Coronary artery (tissue), 2 donors: ENCODE measurements around the gene PNPLA8.
"Not testable (repeated sequence)": the region's sequence is repeated elsewhere in the genome, so short reads cannot be mapped to it uniquely, and the experiment has no call there.

Source experiments
- DNase-seq: peaks from one replicate; pipeline ENCODE4 v3.0.0-alpha.2; 2017; ENCODE audit warnings: low spot score
- H3K27ac ChIP-seq, 2 donors: fragments of 200-600 bp; sonication (generic); one replicate each; pipeline ENCODE4 v1.5.1; 2016 to 2019
- H3K4me3 ChIP-seq: fragments of 200-600 bp; sonication (generic); 2 replicates; pipeline ENCODE4 v1.5.1; 2016; ENCODE audit warnings: mild to moderate bottlenecking, moderate library complexity
- TF ChIP-seq, protein P1 (sequence below): fragments of 200-600 bp; sonication (generic); IDR thresholded peaks from one replicate; pipeline ENCODE4 v1.5.1; 2019; ENCODE audit warnings: antibody characterized with exemption

The PNPLA8 gene

DNA sequence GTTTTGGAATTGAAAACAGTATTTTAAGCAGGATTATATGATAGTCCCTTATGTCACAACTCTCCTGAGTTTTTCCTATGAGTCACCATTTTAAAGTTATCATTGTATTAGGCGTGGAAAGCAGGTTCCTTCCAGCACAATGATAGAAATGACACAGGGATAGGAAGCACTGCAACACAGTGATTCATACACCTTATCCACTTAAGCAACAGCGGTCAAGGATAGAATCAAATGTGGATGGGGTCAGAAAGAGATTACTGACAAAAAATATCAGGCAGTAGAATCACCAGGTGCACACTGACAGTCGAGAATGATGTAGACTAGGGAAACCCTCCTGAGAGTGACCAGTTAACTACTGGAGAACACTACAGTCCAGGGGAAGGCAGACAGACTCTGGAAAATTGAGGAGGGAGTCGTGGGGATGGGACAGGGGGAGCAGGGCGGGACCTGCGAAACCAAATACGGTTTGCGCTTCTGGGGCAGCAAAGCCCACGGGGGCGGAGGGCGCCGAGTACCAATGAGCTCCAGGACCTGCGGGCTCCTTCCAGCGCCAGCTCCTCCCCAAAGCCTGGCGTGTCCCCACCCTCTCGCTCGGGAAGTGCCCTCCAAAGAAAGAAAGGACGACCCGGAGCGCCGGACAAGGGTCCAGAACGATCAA is 479 bp downstream of the PNPLA8 start:
- Histone ChIP-seq H3K27ac (peak overlapping the region; percentile 96 to 97), H3K4me3 (peak overlapping the region; percentile 75)
- DNase-seq = no peak
- TF ChIP-seq, protein P1, sequence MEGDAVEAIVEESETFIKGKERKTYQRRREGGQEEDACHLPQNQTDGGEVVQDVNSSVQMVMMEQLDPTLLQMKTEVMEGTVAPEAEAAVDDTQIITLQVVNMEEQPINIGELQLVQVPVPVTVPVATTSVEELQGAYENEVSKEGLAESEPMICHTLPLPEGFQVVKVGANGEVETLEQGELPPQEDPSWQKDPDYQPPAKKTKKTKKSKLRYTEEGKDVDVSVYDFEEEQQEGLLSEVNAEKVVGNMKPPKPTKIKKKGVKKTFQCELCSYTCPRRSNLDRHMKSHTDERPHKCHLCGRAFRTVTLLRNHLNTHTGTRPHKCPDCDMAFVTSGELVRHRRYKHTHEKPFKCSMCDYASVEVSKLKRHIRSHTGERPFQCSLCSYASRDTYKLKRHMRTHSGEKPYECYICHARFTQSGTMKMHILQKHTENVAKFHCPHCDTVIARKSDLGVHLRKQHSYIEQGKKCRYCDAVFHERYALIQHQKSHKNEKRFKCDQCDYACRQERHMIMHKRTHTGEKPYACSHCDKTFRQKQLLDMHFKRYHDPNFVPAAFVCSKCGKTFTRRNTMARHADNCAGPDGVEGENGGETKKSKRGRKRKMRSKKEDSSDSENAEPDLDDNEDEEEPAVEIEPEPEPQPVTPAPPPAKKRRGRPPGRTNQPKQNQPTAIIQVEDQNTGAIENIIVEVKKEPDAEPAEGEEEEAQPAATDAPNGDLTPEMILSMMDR = no peak

DNA sequence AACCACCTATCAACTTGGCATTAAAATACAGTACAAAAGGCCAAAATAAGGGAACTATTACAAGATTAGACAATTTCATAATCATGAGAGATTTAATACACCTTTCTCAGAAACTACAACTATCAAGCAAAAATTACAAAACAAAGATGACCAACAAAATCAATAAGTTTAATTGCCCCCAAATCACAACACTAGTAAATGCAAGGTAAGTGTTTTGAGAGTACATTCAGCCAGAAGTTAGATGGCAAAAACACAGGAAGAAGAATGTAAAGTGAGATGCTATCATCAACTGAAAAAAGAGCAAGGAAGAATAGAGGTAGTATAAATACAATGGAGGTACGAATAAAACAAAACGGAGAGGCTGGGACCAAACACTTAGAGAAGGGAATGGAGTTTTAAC is 3.2 kb downstream of the PNPLA8 start:
- no peak for DNase-seq
- TF ChIP-seq, protein P1 = no peak
- Histone ChIP-seq H3K4me3 (no peak overlapping the region), H3K27ac (no peak overlapping the region)

DNA sequence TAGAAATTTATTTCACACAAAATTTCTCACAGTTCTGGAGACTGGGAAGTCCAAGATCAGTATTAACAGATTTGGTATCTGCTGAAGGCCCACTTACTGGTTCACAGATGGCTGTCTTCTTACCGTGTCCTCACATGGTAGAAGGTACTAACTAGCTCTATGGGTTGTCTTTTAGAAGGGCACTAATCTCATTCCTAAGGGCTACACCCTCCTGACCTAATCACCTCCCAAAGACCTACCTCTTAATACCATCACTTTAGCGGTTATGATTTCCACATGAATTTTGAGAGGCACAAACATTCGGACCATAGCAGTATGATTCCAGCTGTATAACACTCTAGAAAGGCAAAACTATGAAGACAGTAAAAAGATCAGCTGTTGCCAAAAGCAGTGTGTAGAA is 8.0 kb downstream of the PNPLA8 start:
- H3K27ac ChIP-seq = no peak overlapping the region
- DNase-seq = no peak
- no peak overlapping the region for H3K4me3 ChIP-seq
- TF ChIP-seq, protein P1 = no peak

DNA sequence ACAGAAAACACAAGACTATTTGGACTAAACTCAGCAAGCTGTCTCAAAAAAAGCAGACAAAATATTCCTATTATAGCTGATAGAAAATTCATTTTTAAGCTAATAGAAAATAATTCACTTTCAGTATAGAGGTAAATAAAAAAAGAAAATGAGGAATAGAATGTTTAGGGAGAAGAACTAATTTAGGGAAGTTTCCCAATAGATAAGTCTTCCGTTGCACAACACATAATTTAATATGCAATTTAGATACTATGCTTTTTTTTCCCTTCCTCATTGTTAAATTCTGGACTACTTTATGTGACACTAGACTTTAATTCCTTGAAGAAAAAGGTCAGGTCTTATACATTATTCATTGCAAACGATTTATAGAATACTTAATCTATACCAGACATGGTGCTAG is 10.3 kb downstream of the PNPLA8 start:
- no peak overlapping the region for H3K4me3 ChIP-seq
- DNase-seq = no peak
- no peak overlapping the region for H3K27ac ChIP-seq
- TF ChIP-seq, protein P1 = no peak

DNA sequence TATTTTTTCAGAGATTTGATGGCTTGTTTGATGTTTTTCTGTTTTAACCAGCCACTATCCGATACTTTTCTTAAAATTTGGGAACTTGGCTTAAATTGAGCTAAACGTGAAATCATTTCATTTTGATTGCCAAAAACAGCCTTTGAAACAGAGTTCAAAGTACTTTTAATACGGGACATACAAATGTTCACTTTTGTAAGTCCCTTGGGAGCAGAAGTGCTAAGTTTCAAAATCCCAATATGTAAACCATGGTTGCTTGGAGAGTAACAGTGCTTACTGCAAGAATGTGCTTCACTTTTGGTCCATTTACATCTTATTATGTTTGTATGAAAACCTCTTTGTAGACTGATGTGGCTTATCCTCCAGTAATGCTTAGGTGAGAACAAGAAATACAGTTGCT is 10.9 kb downstream of the PNPLA8 start:
- Histone ChIP-seq H3K4me3 (no peak overlapping the region), H3K27ac (no peak overlapping the region)
- DNase-seq = no peak
- TF ChIP-seq, protein P1 = no peak

DNA sequence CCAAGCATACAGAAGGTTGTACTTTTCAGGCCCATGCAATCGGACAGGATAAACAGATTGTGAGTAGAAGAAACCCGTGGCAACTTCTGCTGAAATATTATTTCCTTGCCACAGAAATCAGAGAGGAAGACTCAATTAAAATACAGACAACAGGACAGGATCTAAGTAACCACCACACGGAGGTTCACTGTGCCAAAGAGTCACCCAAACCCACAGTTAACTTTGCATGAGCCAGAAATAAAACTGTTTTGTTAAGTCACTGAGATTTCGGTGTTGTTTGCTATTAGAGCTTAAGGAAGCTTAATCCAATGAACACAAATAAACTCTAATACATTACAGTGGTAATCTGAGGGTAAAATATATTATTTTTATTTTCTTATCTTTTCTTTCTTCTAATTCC is 14.0 kb downstream of the PNPLA8 start:
- no peak overlapping the region for H3K27ac ChIP-seq
- TF ChIP-seq, protein P1 = no peak
- no peak for DNase-seq
- H3K4me3 ChIP-seq = no peak overlapping the region

DNA sequence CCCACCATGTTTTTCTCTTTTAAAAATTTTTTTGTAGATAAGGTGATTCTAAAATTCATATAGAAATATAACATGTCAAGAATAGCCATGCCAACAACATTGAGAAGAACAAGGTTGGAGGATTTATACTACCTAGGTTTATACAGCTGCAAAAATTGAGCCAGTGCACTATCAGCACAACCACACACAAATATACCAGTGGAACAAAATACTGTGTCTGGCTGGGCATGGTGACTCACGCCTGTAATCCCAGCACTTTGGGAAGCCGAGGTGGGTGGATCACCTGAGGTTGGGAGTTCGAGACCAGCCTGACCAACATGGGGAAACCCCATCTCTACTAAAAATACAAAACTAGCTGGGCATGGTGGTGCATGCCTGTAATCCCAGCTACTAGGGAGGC is 21.4 kb downstream of the PNPLA8 start:
- H3K4me3 ChIP-seq, H3K27ac ChIP-seq, DNase-seq: not testable (repeated sequence)
